Left renal pelvis (tissue), 4 donors: Measurements from ENCODE around the gene CREB5. TPM values are rescaled to one million over a fixed set of nuclear protein-coding genes. Genes with fewer than 3 reads are reported as not detected.

Source experiments
- DNase-seq, 4 donors: peaks; one replicate each; pipeline ENCODE4 v3.0.0-alpha.2; 2013; ENCODE audit warnings: low read depth in 4 of 4, low spot score in 3 of 4
- polyA plus RNA-seq, 4 donors: library from polyadenylated mRNA; unstranded; fragments of 120-200 nt; gene quantifications; one replicate each; pipeline ENCODE4 v1.2.1, GENCODE V29; 2013; ENCODE audit not compliant: insufficient read length in 4 of 4

CREB5 gene
- polyA plus RNA-seq, 4 donors, result 9.1 to 31.6 (median 12.0) TPM

- no peak for DNase-seq
These were observed 158.6 kb downstream of the CREB5 start for GRCh38 chr7:28570970-28571288.

GRCh38 chr7:28571405-28571804 lies 159.1 kb downstream of the CREB5 start:
- no peak for DNase-seq

- no peak for DNase-seq
These were observed 160.2 kb downstream of the CREB5 start for GRCh38 chr7:28572321-28573058.

GRCh38 chr7:28573059-28573553 lies 160.8 kb downstream of the CREB5 start:
- DNase-seq, result no peak

GRCh38 chr7:28573651-28574301 lies 161.5 kb downstream of the CREB5 start:
- DNase-seq, result no peak

- DNase-seq, result no peak
These were observed 162.9 kb downstream of the CREB5 start for GRCh38 chr7:28575241-28575643.

GRCh38 chr7:28576656-28577055 lies 164.3 kb downstream of the CREB5 start:
- no peak for DNase-seq

GRCh38 chr7:28579571-28579970 lies 167.3 kb downstream of the CREB5 start:
- no peak for DNase-seq

GRCh38 chr7:28580665-28581064 lies 168.3 kb downstream of the CREB5 start:
- no peak for DNase-seq

GRCh38 chr7:28581351-28581750 lies 169.0 kb downstream of the CREB5 start:
- DNase-seq, result no peak

GRCh38 chr7:28582226-28582625 lies 169.9 kb downstream of the CREB5 start:
- no peak for DNase-seq

- no peak for DNase-seq
These were observed 171.9 kb downstream of the CREB5 start for GRCh38 chr7:28584235-28584634.

- no peak for DNase-seq
These were observed 174.4 kb downstream of the CREB5 start for GRCh38 chr7:28586736-28587135.

- no peak for DNase-seq
These were observed 174.9 kb downstream of the CREB5 start for GRCh38 chr7:28587211-28587610.

- DNase-seq, result no peak
These were observed 176.3 kb downstream of the CREB5 start for GRCh38 chr7:28588602-28589001.

GRCh38 chr7:28591041-28591674 lies 178.8 kb downstream of the CREB5 start:
- no peak for DNase-seq

- no peak for DNase-seq
These were observed 179.5 kb downstream of the CREB5 start for GRCh38 chr7:28591725-28592349.

- DNase-seq, result no peak
These were observed 180.5 kb downstream of the CREB5 start for GRCh38 chr7:28592861-28593260.

- DNase-seq, result no peak
These were observed 182.8 kb downstream of the CREB5 start for GRCh38 chr7:28595076-28595475.

- DNase-seq, result no peak
These were observed 183.5 kb downstream of the CREB5 start for GRCh38 chr7:28595801-28596200.

GRCh38 chr7:28596245-28596935 lies 184.1 kb downstream of the CREB5 start:
- no peak for DNase-seq
